Measurements from ENCODE around the gene PTPRD.

Gene PTPRD

GRCh38 chr9:10052181-10052580 lies 560.6 kb downstream of the PTPRD start:
- Histone ChIP-seq H3K9ac (ENCODE audit: low read length) (no peak overlapping the region), H3K4me1 (ENCODE audit: control insufficient read depth, insufficient read depth, low read length) (no peaks in the 10 kb centered on the region), H3K9me3 (ENCODE audit: control insufficient read depth, low read length) (no peaks in the 10 kb centered on the region), H3K4me3 (ENCODE audit: low read length) (no peak overlapping the region), H3K36me3 (ENCODE audit: control insufficient read depth, insufficient read depth, low read length, severe bottlenecking) (no peaks in the 10 kb centered on the region), H3K27me3 (replicated peaks; ENCODE audit: control insufficient read depth, insufficient read depth, low read length) (no peaks in the 10 kb centered on the region)
- DNase-seq (ENCODE audit: low read depth) = no peak

DNA sequence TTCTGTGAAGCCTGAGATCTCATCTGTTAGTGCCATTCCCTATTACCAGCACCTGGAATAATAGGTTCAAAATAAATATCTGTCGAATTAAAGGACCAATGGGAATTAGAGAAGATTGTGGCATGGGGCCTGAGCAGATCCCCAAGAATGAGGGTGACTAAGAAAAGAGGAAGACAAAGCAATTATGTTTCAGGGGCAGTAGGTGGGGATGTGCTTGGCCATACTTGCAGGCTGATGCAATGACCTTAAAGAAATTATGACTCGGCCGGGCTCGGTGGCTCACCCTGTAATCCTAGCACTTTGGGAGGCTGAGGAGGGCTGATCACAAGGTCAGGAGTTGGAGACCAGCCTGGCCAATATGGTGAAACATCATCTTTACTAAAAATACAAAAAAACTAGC lies 562.8 kb downstream of the PTPRD start:
- Histone ChIP-seq H3K27me3 (replicated peaks; ENCODE audit: control insufficient read depth, insufficient read depth, low read length) (no peaks in the 10 kb centered on the region), H3K9ac (ENCODE audit: low read length) (no peak overlapping the region), H3K36me3 (ENCODE audit: control insufficient read depth, insufficient read depth, low read length, severe bottlenecking) (no peaks in the 10 kb centered on the region), H3K4me3 (ENCODE audit: low read length) (no peak overlapping the region), H3K9me3 (ENCODE audit: control insufficient read depth, low read length) (no peaks in the 10 kb centered on the region), H3K4me1 (ENCODE audit: control insufficient read depth, insufficient read depth, low read length) (no peaks in the 10 kb centered on the region)
- peak; percentile 6 for DNase-seq (ENCODE audit: low read depth)

DNA sequence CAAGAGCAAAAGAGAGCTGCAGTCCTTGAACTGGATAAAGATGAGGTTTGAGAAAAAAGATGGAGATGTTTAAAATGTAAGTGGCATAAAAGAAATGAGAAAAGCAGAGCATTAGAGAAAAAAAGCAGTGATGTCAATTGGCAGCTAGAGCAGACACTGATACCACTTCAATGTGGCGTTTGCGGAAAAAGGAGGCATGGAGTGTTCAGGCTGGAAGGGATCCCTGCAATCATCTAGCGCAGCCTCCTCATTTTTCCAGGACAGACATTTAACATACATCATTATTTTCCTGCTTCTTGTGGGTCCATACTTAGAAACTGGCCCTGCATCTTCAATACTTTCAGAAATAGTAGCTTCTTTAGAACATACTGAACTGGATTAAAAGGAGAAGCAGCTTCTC lies 563.8 kb downstream of the PTPRD start:
- Histone ChIP-seq H3K36me3 (ENCODE audit: control insufficient read depth, insufficient read depth, low read length, severe bottlenecking) (no peaks in the 10 kb centered on the region), H3K4me1 (ENCODE audit: control insufficient read depth, insufficient read depth, low read length) (no peaks in the 10 kb centered on the region), H3K9me3 (ENCODE audit: control insufficient read depth, low read length) (no peaks in the 10 kb centered on the region), H3K27me3 (replicated peaks; ENCODE audit: control insufficient read depth, insufficient read depth, low read length) (no peaks in the 10 kb centered on the region), H3K9ac (ENCODE audit: low read length) (no peak overlapping the region), H3K4me3 (ENCODE audit: low read length) (no peak overlapping the region)
- DNase-seq (ENCODE audit: low read depth) = no peak

- H3K36me3 ChIP-seq (ENCODE audit: control insufficient read depth, insufficient read depth, low read length, severe bottlenecking) = no peaks in the 10 kb centered on the region
- peak; percentile 57 for DNase-seq (ENCODE audit: low read depth)
- peaks cover 14% of the 10 kb centered on the region for H3K4me1 ChIP-seq (ENCODE audit: control insufficient read depth, insufficient read depth, low read length)
- no peaks in the 10 kb centered on the region for H3K27me3 ChIP-seq (replicated peaks; ENCODE audit: control insufficient read depth, insufficient read depth, low read length)
- no peak overlapping the region for H3K4me3 ChIP-seq (ENCODE audit: low read length)
- no peak overlapping the region for H3K9ac ChIP-seq (ENCODE audit: low read length)
- no peaks in the 10 kb centered on the region for H3K9me3 ChIP-seq (ENCODE audit: control insufficient read depth, low read length)
Observed at GRCh38 chr9:10045598-10045997, 567.2 kb downstream of the PTPRD start.

DNA sequence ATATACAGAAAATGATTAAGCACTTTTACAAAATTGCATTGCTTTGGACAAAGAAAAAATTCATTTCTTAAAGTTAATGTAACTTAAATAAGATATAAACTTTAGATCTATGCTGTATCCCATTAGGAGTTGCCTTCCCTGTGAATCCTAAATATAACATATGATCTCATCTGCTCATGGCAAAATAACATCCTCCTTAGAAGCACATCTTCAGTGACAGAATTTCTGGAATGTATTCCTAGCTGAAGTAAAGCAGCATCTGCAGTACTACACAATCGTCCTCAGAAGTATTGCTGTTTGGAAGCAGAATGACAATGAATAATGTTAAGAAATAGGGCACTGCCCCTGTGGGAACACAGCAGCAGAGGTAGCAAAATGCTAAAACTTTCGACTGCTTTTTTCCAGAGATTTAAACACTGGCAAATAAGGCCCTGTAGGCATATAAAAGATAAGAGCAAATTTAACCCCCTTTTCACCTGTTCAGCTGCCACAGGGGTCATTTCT lies 571.0 kb downstream of the PTPRD start:
- no peaks in the 10 kb centered on the region for H3K27me3 ChIP-seq (replicated peaks; ENCODE audit: control insufficient read depth, insufficient read depth, low read length)
- no peak overlapping the region for H3K9ac ChIP-seq (ENCODE audit: low read length)
- peak; percentile 4 for DNase-seq (ENCODE audit: low read depth)
- H3K9me3 ChIP-seq (ENCODE audit: control insufficient read depth, low read length) = no peaks in the 10 kb centered on the region
- no peak overlapping the region for H3K4me3 ChIP-seq (ENCODE audit: low read length)
- H3K36me3 ChIP-seq (ENCODE audit: control insufficient read depth, insufficient read depth, low read length, severe bottlenecking) = no peaks in the 10 kb centered on the region
- H3K4me1 ChIP-seq (ENCODE audit: control insufficient read depth, insufficient read depth, low read length) = peaks cover 19% of the 10 kb centered on the region

- Histone ChIP-seq H3K9ac (ENCODE audit: low read length) (no peak overlapping the region), H3K4me1 (ENCODE audit: control insufficient read depth, insufficient read depth, low read length) (peaks cover 9% of the 10 kb centered on the region), H3K36me3 (ENCODE audit: control insufficient read depth, insufficient read depth, low read length, severe bottlenecking) (no peaks in the 10 kb centered on the region), H3K9me3 (ENCODE audit: control insufficient read depth, low read length) (no peaks in the 10 kb centered on the region), H3K4me3 (ENCODE audit: low read length) (no peak overlapping the region), H3K27me3 (replicated peaks; ENCODE audit: control insufficient read depth, insufficient read depth, low read length) (no peaks in the 10 kb centered on the region)
- no peak for DNase-seq (ENCODE audit: low read depth)
Observed at GRCh38 chr9:10036095-10036494, 576.7 kb downstream of the PTPRD start.

DNA sequence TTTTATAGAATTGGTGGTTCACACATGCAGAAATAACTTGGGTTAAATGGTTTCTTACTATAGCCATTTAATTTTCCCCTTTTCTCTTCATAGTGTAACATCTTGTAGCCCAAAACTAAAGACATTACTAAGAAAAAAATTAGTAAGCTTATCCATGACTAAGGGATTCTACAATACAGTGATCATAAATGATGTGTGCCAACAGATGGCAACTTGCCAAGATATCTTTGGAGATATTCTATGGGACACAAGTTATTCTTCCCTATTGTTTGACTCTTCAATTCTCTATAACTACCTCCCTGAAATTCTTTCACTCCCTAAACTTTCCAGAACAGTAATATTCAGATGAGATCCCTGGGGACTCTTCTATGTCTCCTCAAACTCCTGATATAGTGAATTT lies 580.6 kb downstream of the PTPRD start:
- no peaks in the 10 kb centered on the region for H3K4me1 ChIP-seq (ENCODE audit: control insufficient read depth, insufficient read depth, low read length)
- no peak for DNase-seq (ENCODE audit: low read depth)
- no peak overlapping the region for H3K4me3 ChIP-seq (ENCODE audit: low read length)
- no peaks in the 10 kb centered on the region for H3K9me3 ChIP-seq (ENCODE audit: control insufficient read depth, low read length)
- no peaks in the 10 kb centered on the region for H3K36me3 ChIP-seq (ENCODE audit: control insufficient read depth, insufficient read depth, low read length, severe bottlenecking)
- H3K27me3 ChIP-seq (replicated peaks; ENCODE audit: control insufficient read depth, insufficient read depth, low read length) = no peaks in the 10 kb centered on the region
- H3K9ac ChIP-seq (ENCODE audit: low read length) = no peak overlapping the region

DNA sequence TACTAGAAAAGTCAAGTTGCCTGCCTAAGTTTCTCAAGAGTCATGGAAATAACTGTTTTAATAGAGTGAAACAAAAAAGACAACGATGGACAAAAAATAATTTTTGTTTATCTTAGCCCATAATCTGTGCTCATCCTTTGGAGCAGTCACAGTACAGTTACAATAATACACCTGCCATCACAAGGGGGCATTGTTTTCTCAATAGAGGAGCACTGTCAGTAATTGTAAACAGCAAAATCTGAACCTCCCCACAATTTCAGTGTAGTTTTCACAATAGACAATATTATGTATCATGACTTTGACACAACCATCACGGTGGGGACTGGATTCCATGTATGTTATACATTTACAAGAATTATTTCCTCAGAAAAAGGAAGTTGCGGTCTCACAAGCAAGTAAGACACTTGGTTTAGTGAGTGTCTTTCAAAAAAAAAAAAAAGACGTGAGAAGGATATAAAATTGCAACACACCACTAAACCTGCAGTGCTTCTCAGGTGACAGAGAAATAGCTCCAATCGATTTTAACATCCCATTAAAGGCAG lies 586.3 kb downstream of the PTPRD start:
- H3K27me3 ChIP-seq (replicated peaks; ENCODE audit: control insufficient read depth, insufficient read depth, low read length) = no peaks in the 10 kb centered on the region
- H3K4me1 ChIP-seq (ENCODE audit: control insufficient read depth, insufficient read depth, low read length) = peaks cover 3% of the 10 kb centered on the region
- no peak overlapping the region for H3K4me3 ChIP-seq (ENCODE audit: low read length)
- no peaks in the 10 kb centered on the region for H3K9me3 ChIP-seq (ENCODE audit: control insufficient read depth, low read length)
- no peak overlapping the region for H3K9ac ChIP-seq (ENCODE audit: low read length)
- no peaks in the 10 kb centered on the region for H3K36me3 ChIP-seq (ENCODE audit: control insufficient read depth, insufficient read depth, low read length, severe bottlenecking)
- DNase-seq (ENCODE audit: low read depth) = no peak

- H3K4me3 ChIP-seq (ENCODE audit: low read length) = no peak overlapping the region
- no peaks in the 10 kb centered on the region for H3K36me3 ChIP-seq (ENCODE audit: control insufficient read depth, insufficient read depth, low read length, severe bottlenecking)
- no peak overlapping the region for H3K9ac ChIP-seq (ENCODE audit: low read length)
- no peaks in the 10 kb centered on the region for H3K27me3 ChIP-seq (replicated peaks; ENCODE audit: control insufficient read depth, insufficient read depth, low read length)
- H3K4me1 ChIP-seq (ENCODE audit: control insufficient read depth, insufficient read depth, low read length) = no peaks in the 10 kb centered on the region
- DNase-seq (ENCODE audit: low read depth) = no peak
- H3K9me3 ChIP-seq (ENCODE audit: control insufficient read depth, low read length) = no peaks in the 10 kb centered on the region
Observed at GRCh38 chr9:10015755-10016154, 597.0 kb downstream of the PTPRD start.

- DNase-seq (ENCODE audit: low read depth) = no peak
- Histone ChIP-seq H3K27me3 (replicated peaks; ENCODE audit: control insufficient read depth, insufficient read depth, low read length) (no peaks in the 10 kb centered on the region), H3K36me3 (ENCODE audit: control insufficient read depth, insufficient read depth, low read length, severe bottlenecking) (no peaks in the 10 kb centered on the region), H3K4me1 (ENCODE audit: control insufficient read depth, insufficient read depth, low read length) (no peaks in the 10 kb centered on the region), H3K9ac (ENCODE audit: low read length) (no peak overlapping the region), H3K9me3 (ENCODE audit: control insufficient read depth, low read length) (no peaks in the 10 kb centered on the region), H3K4me3 (ENCODE audit: low read length) (no peak overlapping the region)
Observed at GRCh38 chr9:10014889-10015288, 597.9 kb downstream of the PTPRD start.

GRCh38 chr9:10009401-10009800 lies 603.4 kb downstream of the PTPRD start:
- Histone ChIP-seq H3K9me3 (ENCODE audit: control insufficient read depth, low read length) (no peaks in the 10 kb centered on the region), H3K27me3 (replicated peaks; ENCODE audit: control insufficient read depth, insufficient read depth, low read length) (no peaks in the 10 kb centered on the region), H3K4me1 (ENCODE audit: control insufficient read depth, insufficient read depth, low read length) (no peaks in the 10 kb centered on the region), H3K9ac (ENCODE audit: low read length) (no peak overlapping the region), H3K4me3 (ENCODE audit: low read length) (no peak overlapping the region), H3K36me3 (ENCODE audit: control insufficient read depth, insufficient read depth, low read length, severe bottlenecking) (no peaks in the 10 kb centered on the region)
- DNase-seq (ENCODE audit: low read depth) = no peak

GRCh38 chr9:10008101-10008799 lies 604.6 kb downstream of the PTPRD start:
- H3K4me3 ChIP-seq (ENCODE audit: low read length) = no peak overlapping the region
- H3K27me3 ChIP-seq (replicated peaks; ENCODE audit: control insufficient read depth, insufficient read depth, low read length) = no peaks in the 10 kb centered on the region
- no peaks in the 10 kb centered on the region for H3K9me3 ChIP-seq (ENCODE audit: control insufficient read depth, low read length)
- DNase-seq (ENCODE audit: low read depth) = no peak
- no peaks in the 10 kb centered on the region for H3K36me3 ChIP-seq (ENCODE audit: control insufficient read depth, insufficient read depth, low read length, severe bottlenecking)
- no peak overlapping the region for H3K9ac ChIP-seq (ENCODE audit: low read length)
- H3K4me1 ChIP-seq (ENCODE audit: control insufficient read depth, insufficient read depth, low read length) = no peaks in the 10 kb centered on the region
